ENCODE measurements around the gene RASL11B. TPM values are rescaled to one million over a fixed set of nuclear protein-coding genes. Genes with fewer than 3 reads are reported as not detected.

The RASL11B gene
- total RNA-seq, 1 donor from 2014 or later: not detected

DNA sequence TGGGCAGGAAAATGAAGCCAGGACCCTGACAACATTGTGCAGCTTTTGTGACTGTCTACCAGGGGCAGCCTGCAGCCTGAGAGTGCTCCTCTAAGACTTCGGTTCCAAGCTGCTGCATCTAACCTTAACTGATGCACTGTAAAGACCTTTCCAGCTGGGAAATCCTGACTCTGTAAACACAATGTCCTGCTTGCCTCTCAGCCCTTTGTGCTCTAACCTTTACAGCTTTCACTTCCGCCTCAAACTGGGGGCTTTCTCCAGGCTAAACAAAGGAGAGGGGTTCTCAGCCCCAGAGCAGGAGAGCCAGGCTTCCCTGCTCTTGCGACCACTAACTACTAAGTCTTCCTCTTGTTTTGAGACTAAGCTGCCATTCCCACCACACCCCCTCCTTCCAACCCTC is 19.3 kb upstream of the RASL11B start:
- no peak for DNase-seq (ENCODE audit: low read depth, low spot score)

DNA sequence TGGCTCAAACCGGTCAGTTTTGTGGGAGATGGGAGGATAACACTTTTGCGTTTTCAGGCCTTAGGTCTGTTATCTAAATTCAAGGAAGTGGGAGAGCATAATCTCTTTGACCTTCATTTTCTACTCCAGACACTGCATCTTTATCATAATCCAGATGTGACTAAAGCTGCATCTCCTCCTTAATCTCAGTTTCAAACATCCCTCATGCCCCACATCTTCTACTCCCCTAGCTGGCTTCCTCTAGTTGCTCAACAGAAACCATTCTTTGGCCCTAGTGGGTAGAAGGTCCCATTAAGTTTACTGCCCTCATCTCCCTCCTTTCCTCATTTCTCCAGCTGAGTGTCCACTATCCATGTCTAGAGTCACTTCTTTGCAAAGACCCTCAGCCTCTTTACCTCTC is 18.8 kb upstream of the RASL11B start:
- no peak for DNase-seq (ENCODE audit: low read depth, low spot score)

DNA sequence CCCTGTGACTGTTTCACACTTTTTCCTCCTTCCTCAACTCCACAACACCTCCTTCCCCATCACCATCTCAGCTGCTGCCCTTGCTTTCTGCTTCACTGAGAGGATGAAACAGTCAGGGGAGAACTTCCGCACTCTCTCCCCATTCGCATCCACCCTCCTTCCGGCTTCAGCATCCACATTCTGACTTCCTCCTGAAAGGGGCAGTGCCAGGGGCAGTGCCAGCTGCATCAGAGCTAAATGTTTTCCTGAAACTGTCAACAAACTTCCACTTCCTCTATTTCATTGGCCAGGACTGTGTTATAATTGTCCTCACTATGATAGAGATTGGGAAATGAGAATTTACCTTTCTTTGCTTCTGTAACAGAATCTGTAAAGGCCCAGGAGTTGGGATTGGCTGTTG is 18.2 kb upstream of the RASL11B start:
- DNase-seq (ENCODE audit: low read depth, low spot score): no peak

DNA sequence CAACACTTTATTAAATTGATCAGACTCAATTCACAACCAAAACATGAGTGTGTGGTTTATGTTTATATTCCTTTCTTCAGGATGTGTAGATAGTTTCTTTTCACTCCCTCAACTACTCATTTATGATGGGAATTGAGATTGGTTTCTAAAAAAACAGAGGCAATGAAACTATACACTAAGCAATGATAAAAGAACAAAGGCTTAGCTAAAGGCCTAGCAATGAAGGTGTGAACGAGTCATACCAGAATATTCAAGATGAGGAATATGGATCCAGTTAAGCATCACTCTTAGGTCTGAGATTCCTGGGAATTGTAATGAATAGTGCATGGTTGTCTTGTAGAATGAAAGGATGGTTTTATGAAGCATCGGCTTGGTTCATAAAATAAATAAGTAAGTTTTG is 17.5 kb upstream of the RASL11B start:
- no peak for DNase-seq (ENCODE audit: low read depth, low spot score)

DNA sequence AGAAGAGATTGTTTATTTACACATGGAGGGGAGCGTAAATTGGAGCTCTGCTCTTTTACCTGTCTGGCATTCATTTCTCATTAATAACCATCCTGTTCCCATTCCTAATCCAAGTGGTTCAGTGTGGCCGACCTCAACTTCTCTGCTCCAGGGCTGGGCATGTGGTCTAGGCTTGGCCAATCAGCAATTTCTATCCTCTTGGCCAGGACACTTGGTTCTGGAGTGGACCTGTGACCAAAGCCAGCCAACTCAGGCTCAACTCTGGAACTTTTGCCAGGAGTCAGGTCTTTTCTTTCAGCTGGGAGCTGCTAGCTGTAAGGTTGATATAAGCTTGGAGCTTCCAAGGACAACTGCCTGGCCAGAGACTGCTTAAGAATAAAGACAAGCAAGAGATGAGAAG is 15.6 kb upstream of the RASL11B start:
- DNase-seq (ENCODE audit: low read depth, low spot score): no peak

DNA sequence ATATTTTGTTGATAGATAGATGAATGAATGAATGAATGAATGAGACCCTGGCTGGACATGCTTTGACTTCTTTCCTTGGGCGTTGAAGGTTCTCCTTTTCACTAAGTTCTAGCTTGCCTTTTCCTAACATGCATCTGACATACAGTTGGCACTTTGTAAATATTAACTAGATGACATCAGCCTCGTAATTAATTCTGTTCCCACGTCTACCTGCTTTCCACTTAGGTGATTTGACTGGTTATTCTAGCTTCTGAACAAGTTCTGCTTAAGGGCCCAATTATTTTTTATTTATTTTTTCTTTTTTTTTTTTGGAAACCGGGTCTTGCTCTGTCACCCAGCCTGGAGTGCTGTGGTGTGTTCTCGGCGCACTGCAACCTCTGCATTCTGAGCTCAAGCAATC is 13.9 kb upstream of the RASL11B start:
- DNase-seq (ENCODE audit: low read depth, low spot score): no peak

DNA sequence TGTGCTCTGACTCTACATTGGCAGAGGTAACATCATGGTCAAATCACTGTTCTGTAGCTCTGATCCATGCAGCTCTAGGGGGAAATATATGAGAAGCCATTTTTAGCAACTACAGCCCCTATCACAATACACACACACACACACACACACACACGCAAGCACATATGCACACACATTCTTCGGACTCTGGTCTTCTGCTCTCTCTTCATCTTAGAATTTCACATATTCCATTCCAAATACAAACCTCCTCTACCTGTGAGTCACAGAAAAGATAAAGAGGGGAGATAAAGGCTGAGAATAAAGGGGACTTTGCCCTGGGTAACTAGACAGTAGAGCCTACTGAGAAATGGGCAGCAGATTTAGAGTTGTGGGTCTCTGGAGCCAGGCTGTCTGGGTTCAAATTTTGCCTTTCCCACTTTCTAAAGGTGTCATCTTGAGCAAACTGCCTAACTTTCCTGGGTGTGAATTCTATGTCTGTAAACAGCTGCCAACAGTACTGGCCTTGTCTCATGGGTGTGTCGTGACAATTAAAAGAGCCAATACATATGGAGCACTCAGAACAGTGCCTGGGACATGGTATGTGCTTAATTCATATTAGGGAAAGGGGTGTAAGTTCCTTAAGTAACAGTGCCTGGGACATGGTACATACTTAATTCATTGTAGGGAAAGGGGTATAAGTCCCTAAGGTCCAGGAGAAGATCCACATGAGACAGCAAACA is 11.6 kb upstream of the RASL11B start:
- DNase-seq (ENCODE audit: low read depth, low spot score): no peak

DNA sequence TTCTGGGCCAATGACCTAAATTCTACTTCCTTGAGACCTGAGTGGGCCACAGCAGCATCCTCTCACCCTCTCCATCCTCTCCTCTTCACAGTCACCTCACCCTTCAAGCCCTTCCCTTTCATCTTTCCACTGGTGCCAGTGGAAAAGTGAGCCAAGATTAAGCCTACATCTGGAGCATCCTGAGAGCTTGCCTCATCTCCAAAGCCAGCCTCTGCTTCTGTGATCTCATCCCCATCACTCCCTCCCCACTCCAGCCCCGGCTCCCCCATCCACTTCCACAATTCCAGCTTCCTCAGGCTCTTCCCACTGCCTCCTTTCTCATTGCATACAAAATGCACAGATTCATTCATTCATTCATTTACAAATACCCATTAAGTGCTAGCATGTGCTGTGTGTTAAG is 10.1 kb upstream of the RASL11B start:
- no peak for DNase-seq (ENCODE audit: low read depth, low spot score)

DNA sequence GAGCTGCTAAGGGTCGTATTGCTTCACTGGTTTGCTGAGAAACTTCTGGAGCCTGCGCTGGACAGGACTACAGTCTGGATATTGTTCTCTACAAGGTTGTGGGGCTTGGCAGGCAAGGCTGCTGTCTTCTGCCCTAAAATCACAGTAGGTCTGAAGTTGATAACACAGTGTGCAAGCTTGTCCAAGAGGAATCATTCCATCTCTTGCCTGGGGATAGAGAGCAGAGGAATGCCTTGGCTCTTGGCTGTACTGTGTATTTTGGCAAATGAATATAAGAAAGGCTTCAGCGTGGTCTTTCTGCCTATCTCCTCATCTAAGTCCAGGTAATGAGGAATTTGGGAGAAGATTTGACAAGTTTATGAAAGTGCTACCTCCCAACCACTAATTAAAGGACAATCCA is 9.4 kb upstream of the RASL11B start:
- no peak for DNase-seq (ENCODE audit: low read depth, low spot score)

DNA sequence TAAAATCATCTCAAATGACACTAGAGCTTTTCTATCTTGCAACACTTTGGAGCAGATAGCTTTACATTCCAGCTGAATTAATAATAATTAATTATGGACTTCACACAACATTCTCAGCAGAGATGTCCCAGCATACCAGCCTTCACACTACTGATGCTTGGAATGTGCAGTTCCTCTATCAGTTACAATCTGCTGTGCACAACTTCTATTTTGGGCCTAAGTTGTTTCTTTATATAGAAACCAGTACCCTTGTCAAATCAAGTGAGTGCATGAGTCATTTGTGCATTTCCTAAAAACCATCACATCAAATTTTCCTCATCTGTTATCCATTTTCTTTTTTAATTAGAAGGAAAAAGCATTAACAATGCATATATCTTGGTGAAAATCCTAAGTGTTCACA is 8.8 kb upstream of the RASL11B start:
- no peak for DNase-seq (ENCODE audit: low read depth, low spot score)

DNA sequence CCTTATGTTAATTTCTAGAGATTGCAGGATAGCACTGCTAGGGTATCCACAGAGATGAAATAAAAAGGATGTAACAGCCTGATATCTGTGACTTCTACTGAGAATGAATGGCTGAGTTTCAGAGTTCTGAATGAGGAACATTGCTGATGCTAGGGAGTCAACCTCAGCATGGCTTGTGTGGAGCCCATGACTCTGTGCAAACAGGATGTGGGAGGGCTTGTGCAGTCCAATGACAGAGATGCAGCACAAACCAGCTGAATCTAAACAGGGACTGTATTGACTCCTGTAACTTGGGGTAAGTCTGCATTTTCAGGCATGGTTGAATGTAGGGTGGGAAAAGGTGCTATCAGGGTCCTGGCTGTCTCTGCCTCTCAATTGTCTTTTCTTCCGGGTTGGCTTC is 5.3 kb upstream of the RASL11B start:
- no peak for DNase-seq (ENCODE audit: low read depth, low spot score)

DNA sequence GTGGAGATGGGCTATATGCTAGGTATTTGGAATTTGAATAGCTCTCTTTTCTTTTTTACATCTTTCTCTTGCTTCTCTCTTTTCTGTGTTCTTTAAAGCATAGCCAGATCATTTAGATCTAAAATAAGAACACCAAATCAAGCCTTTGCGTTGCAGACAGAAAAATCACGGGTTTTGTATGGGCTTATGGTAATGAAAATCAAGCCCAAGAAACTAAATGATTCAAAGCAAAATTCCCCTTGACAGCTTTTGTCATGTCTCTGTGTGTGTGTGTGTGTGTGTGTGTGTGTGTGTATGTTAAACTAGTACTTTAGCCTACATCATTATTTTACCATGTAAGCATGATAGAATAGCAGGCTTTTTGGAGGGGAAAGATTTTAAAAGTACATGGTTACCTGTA is 1.8 kb upstream of the RASL11B start:
- no peak for DNase-seq (ENCODE audit: low read depth, low spot score)

DNA sequence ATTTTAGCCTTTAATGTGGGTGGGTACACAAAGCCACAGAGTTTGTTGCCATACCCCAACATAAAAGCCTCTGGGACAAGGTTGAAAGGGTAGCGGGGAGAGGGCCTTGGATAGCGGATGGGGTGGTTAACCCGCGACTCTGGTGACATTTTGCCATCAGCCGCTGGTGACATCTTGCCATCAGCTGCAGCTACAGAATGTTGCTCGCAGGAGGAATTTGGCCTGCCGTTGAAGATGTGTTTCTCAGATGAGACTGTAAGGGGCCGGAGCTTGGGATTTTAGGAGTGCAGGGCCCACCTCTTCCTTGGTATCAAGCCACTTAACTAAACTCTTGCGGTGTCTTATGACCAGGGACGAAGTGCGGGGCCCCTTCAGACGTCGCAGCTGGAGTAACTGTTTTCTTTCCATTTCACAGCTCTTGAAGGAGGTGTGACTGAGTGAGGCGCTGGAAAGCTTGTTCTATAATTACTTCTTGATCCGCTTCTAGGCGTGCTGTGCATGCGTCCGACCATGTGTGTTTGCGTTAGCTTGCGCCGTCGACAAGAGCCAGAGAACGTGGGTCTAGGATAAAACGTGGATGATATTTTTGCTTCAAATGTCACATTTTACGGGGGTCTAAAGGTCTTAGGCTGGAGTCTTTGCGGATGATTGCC is 820 bp upstream of the RASL11B start:
- DNase-seq (ENCODE audit: low read depth, low spot score): no peak

DNA sequence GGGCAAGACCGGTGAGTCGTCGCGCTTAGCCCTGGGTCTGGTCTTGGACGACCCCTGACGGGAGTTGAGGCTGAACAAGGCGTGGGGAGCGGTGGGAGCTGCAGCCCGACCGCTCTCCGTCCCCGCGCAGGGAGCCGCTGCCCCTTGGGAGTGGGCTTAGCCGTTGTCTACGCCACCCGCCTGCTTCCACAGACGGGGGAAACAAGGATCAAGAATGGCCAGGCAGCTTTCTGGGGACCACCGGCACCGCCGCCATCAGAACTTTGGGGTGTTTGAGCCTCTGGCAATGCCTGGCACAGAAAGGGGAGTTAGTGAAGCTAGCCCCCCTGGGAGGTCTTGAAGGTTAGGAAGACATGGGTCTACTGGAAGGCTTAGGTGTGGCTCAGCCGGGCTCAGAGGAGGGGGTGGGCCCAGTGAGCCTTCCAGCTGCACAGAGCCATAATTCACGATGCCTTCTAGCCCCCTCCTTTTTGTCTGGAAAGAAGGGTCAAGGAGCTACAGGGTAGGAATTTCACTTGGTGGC is 583 bp downstream of the RASL11B start:
- no peak for DNase-seq (ENCODE audit: low read depth, low spot score)

DNA sequence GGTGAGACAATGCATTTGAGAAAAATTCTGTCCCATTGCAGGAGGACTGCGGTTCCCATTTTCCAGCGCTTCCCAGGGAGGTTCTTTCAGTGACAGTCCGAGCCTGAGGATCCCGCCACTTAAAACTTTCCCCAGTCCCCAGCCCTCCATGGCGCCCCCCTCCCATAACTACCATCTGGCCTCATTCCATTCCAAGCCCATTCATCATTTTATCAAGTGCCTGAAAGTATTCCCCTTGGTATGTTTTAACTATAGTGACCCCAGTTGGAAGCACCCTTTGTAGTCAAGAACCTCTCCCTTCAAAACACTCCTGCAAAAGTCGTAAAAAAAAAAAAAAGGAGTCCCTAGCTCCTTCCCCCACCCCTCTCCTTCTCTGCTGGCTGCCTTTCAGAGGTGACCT is 1.2 kb downstream of the RASL11B start:
- DNase-seq (ENCODE audit: low read depth, low spot score): no peak

DNA sequence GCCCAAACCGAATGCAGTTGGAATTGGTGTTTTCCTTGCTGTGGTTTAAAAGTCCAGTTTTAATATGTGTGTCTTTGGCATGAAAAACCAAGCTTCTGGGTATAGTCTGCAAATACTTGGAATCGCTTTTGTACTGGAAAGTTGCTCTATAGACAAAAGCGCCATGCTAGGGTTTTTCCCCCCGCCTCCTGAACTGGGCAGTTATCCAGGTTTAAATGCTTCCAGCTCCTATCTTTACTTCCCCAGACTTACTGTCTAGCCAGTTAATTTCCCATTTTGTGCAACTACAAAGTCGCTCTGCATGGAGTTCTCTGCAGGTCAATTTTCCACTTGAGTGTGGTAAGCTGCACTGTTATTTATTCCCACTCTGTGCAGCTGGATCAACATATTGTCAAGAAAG is 2.7 kb downstream of the RASL11B start:
- peak; percentile 26 for DNase-seq (ENCODE audit: low read depth, low spot score)

DNA sequence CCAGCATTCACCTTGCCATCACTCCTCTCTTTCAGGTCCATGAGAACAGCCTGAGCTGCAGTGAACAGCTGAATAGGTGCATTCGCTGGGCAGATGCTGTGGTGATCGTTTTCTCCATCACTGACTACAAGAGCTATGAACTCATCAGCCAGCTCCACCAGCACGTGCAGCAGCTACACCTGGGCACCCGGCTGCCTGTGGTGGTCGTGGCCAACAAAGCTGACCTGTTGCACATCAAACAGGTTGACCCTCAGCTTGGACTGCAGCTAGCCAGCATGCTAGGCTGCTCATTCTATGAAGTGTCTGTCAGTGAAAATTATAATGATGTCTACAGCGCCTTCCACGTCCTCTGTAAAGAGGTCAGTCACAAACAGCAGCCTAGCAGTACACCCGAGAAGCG is 3.2 kb downstream of the RASL11B start:
- DNase-seq (ENCODE audit: low read depth, low spot score): no peak

DNA sequence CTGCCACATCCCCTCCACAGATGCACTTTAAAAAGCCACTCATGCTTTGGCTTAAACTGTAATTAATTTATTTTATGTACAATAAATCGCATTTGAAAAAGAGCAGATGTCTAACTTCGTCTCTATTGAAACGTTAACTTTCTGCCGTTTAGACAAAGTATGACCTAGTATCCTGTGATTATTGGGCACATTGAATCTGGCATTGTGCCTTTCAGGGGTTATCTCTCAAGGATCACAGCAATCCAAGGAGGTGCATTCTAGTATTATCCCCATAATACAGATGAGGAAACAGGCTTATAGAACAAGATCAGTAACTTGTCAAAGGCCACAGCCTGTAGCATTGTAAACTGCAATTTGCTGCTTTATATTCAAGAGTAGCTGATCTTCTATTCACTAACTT is 4.6 kb downstream of the RASL11B start:
- no peak for DNase-seq (ENCODE audit: low read depth, low spot score)

DNA sequence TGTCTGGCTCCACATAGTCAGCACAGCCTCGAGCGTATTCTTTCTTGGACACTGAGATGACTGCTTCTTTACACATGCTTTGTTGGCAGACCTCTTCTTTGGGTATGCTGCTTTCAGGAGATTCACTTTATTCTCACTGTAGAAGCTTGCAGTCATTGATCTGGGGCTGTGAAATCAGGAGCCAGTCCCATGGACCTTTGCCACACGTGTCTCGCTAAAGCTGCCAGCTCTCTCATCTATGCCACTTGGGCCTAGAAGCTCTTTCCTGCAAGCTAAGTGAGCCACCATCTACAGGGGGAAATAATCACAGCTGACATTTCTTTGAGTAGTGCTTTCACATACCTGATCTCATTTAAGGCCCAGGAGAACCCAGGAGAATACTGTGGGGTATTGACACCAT is 5.0 kb downstream of the RASL11B start:
- no peak for DNase-seq (ENCODE audit: low read depth, low spot score)

DNA sequence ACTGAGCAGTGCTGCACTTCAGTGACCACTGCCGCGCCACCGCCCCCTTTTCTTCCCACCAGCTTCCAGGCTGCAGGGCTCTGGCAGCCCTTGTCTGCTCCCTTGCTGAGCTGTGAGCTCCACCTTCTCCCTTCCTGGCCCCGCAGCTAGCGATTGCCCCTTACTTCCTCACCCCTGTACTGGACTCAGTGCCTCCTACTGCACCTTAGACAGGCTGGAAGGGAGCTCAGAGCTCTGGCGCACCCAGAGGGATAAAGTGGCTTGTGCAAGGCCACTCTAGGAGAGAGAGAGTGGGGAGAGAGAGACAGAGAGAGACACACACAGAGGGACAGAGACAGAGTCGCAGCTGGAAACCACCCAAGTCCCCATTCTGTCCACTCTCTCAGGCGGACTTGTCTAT is 6.0 kb downstream of the RASL11B start:
- no peak for DNase-seq (ENCODE audit: low read depth, low spot score)

DNA sequence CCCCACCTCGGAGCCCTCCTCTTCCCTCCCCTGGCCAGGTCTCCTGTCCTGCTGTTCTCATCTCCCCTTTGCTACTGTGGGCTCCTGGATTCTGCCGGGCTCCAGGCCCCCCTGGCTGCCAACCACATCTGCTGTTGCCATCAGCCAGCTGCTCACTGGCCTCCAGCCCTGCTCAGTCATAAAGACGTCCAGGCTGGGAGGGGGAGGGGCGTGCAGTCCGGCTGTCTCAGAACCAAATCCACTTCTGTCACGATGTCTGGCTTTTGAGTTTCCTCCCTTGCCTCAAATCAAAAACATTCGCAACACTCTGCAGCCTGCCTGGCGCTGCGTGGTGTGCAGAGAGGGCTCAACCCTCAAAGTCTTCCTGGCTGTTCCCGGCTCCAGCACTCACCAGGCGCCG is 7.1 kb downstream of the RASL11B start:
- DNase-seq (ENCODE audit: low read depth, low spot score): no peak

DNA sequence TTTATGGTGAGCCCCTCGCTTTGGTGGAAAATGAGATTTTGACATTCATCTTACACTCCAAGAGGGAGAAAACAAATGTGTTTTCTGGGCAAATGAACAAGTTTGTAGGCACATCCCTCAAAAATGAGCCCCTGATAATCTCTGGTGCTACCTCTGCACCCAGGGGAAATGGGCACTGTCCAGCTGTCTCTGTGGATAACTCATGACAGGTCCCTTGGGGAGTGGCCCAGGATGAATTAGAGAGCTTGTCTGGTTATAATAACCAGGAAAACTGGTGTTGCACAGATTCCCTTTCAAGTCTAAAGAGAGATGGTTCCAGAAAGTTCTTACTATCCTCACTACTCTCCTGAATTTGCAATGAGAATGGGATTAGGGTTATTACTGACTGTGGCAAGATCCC is 7.5 kb downstream of the RASL11B start:
- no peak for DNase-seq (ENCODE audit: low read depth, low spot score)

DNA sequence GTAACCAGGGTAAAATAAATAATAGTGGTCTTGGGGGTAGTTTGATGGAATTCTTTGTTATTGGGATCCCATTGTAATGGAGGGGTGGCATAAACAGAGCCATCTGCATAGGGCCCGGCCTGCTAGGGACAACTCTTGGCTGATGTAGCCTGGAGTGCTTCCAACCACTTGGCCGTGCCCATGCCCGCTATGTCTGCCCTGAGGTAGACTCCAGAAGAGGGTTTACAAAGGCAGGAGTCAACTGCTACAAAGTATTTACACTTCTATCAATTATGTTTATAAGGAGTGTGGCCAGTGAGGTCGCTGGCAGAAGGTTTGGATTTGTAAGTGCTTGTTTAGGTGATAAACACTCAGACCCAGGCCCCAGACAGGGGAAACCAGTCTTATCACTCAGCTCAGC is 8.1 kb downstream of the RASL11B start:
- no peak for DNase-seq (ENCODE audit: low read depth, low spot score)

All from pulmonary artery endothelial cell (primary cell).